ENCODE measurements around the gene SLC6A20.

DNA sequence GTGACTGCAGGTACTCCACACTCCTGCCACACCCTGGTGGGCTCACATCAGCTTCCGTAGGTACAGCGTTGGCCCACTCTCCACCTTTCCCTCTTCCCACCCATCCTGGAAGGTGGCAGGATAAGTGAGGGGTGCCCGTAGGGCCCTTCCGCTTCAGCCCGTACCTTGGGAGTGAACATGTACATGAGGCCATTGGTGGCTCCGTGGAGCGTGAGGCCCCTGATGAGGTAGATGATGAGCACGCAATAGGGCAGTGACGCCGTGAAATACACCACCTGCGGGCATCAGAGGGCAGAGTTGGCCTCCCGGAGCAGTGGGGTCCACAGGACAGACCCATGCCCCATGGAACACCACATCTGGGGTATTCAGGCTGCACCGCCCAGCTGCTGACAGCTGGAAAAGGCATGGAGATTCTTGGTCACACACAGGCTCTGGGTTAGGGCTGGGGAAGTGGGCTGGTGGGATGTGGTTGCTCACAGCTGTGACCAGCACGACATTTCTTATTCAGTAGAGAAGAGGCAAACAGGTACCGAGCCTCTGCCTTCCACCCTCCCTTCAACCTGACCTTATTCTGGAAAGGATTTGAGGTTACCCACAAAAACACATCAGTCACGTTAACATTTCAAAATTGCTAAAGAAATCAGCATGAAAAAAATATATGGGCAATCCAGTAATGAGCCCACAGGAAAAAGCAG is 23.8 kb downstream of the SLC6A20 start:
- TF ChIP-seq, protein P1, sequence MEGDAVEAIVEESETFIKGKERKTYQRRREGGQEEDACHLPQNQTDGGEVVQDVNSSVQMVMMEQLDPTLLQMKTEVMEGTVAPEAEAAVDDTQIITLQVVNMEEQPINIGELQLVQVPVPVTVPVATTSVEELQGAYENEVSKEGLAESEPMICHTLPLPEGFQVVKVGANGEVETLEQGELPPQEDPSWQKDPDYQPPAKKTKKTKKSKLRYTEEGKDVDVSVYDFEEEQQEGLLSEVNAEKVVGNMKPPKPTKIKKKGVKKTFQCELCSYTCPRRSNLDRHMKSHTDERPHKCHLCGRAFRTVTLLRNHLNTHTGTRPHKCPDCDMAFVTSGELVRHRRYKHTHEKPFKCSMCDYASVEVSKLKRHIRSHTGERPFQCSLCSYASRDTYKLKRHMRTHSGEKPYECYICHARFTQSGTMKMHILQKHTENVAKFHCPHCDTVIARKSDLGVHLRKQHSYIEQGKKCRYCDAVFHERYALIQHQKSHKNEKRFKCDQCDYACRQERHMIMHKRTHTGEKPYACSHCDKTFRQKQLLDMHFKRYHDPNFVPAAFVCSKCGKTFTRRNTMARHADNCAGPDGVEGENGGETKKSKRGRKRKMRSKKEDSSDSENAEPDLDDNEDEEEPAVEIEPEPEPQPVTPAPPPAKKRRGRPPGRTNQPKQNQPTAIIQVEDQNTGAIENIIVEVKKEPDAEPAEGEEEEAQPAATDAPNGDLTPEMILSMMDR (conservative IDR thresholded peaks at IDR 0.05 in 1 of 2, IDR thresholded peaks at IDR 0.05 in 1 of 2; ENCODE audit: extremely low read depth in 1 of 2, insufficient read depth in 1 of 2, low read depth in 1 of 2, low read length in 2 of 2), result no peak
- no peak for TF ChIP-seq EZH2 (IDR thresholded peaks at IDR 0.05; ENCODE audit: borderline replicate concordance, low read length)
